Hypothalamus (tissue), 51 donors: Measurements from ENCODE around the gene RGS1.

ENCODE experiments used
- DNase-seq, 51 donors: peaks; one replicate each; lab custom pipeline; 2025; lab: John Stamatoyannopoulos, UW

RGS1 gene

GRCh38 chr1:192579010-192579738 is 3.6 kb downstream of the RGS1 start:
- no peak for DNase-seq

GRCh38 chr1:192580351-192580962 is 4.9 kb downstream of the RGS1 start:
- peak in 1 of 51 donors; percentile 10 for DNase-seq

GRCh38 chr1:192581131-192581927 is 5.8 kb downstream of the RGS1 start:
- DNase-seq: no peak

GRCh38 chr1:192584866-192585265 is 9.3 kb downstream of the RGS1 start:
- no peak for DNase-seq

- DNase-seq: no peak
Measured at GRCh38 chr1:192587386-192588266, 12.1 kb downstream of the RGS1 start.

GRCh38 chr1:192588546-192588945 is 13.0 kb downstream of the RGS1 start:
- no peak for DNase-seq

- DNase-seq: no peak
Measured at GRCh38 chr1:192589813-192590212, 14.2 kb downstream of the RGS1 start.

- no peak for DNase-seq
Measured at GRCh38 chr1:192592517-192592916, 16.9 kb downstream of the RGS1 start.

GRCh38 chr1:192592981-192593708 is 17.6 kb downstream of the RGS1 start:
- no peak for DNase-seq

GRCh38 chr1:192595299-192595698 is 19.7 kb downstream of the RGS1 start:
- DNase-seq: no peak

- no peak for DNase-seq
Measured at GRCh38 chr1:192598589-192598988, 23.0 kb downstream of the RGS1 start.

- no peak for DNase-seq
Measured at GRCh38 chr1:192600275-192600674, 24.7 kb downstream of the RGS1 start.

GRCh38 chr1:192601143-192601542 is 25.6 kb downstream of the RGS1 start:
- DNase-seq: no peak

- DNase-seq: no peak
Measured at GRCh38 chr1:192601567-192601966, 26.0 kb downstream of the RGS1 start.

- DNase-seq: no peak
Measured at GRCh38 chr1:192602757-192603156, 27.2 kb downstream of the RGS1 start.

- no peak for DNase-seq
Measured at GRCh38 chr1:192603218-192603787, 27.7 kb downstream of the RGS1 start.

GRCh38 chr1:192604979-192605620 is 29.5 kb downstream of the RGS1 start:
- no peak for DNase-seq

- no peak for DNase-seq
Measured at GRCh38 chr1:192608671-192609070, 33.1 kb downstream of the RGS1 start.
